Measurements from ENCODE around the gene NXN.

Gene NXN

DNA sequence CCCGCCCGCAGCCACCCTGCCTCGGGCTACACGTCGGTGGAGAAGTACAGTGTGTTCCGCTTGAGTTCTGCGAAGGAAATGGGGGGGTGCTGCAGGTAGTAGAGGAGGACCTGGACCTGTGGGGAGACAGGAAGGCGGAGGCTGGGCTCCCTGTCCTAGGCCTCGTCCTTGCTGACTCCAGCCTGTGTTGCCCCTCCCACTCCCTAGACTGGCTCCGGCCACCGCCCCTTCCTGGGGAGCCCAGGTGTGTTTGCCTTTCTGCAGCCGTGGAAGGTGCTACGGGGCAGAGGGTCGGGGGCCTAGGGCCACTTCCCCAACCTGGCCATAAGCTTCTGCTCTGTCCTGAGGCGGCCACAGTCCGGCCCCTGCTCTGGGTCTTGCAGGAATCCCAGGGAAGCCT, 26.5 kb upstream of the NXN start:
- Histone ChIP-seq H3K27me3 (ENCODE audit: control insufficient read depth, insufficient read depth, low read length, poor library complexity, severe bottlenecking) (no peaks in the 10 kb centered on the region), H3K36me3 (ENCODE audit: control insufficient read depth, insufficient read depth, low read length) (peaks cover 11% of the 10 kb centered on the region), H3K4me3 (ENCODE audit: insufficient read depth, low read depth, low read length) (no peak overlapping the region), H3K9me3 (ENCODE audit: control insufficient read depth, low read length) (no peaks in the 10 kb centered on the region), H3K27ac (ENCODE audit: insufficient read depth, low read depth, low read length, poor library complexity, severe bottlenecking) (no peak overlapping the region), H3K4me1 (ENCODE audit: control insufficient read depth, insufficient read depth, low read length) (no peaks in the 10 kb centered on the region)
- 92 to 93% methylated on average over 16 of the region's 16 CpGs for WGBS, 2 experiments

DNA sequence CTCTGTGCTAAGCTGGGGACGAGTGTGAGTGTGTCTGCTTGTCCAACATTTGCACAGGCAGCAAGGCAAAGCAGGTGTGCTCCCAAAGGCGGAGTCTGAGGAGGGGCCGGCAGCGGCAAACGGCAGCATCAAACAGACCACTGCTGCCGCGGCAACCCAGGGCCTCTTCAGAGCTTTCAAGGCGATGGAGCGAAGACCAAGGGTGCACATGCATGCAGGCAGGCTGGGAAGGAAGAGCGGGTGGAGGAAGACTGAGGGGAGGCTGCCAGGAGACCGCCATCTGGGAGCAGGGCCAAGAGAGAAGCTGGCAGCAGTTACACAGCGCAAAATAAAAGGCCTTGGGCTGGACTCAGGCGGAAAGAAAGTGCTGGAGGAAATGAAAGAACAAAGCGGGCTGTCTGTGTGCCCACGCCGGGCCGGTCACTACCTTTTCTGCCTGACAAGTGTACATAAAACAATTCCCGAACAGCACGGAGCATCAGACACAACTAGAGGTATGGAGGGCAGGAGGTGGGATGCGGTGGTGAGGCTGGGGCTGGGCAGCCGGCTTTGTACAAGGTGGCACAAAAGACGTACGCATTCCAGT, 25.9 kb upstream of the NXN start:
- WGBS, 2 experiments, result 94 to 95% methylated on average over 23 of the region's 23 CpGs
- H3K4me1 ChIP-seq (ENCODE audit: control insufficient read depth, insufficient read depth, low read length), result no peaks in the 10 kb centered on the region
- H3K9me3 ChIP-seq (ENCODE audit: control insufficient read depth, low read length), result no peaks in the 10 kb centered on the region
- no peak overlapping the region for H3K4me3 ChIP-seq (ENCODE audit: insufficient read depth, low read depth, low read length)
- peaks cover 16% of the 10 kb centered on the region for H3K36me3 ChIP-seq (ENCODE audit: control insufficient read depth, insufficient read depth, low read length)
- no peaks in the 10 kb centered on the region for H3K27me3 ChIP-seq (ENCODE audit: control insufficient read depth, insufficient read depth, low read length, poor library complexity, severe bottlenecking)
- H3K27ac ChIP-seq (ENCODE audit: insufficient read depth, low read depth, low read length, poor library complexity, severe bottlenecking), result no peak overlapping the region

DNA sequence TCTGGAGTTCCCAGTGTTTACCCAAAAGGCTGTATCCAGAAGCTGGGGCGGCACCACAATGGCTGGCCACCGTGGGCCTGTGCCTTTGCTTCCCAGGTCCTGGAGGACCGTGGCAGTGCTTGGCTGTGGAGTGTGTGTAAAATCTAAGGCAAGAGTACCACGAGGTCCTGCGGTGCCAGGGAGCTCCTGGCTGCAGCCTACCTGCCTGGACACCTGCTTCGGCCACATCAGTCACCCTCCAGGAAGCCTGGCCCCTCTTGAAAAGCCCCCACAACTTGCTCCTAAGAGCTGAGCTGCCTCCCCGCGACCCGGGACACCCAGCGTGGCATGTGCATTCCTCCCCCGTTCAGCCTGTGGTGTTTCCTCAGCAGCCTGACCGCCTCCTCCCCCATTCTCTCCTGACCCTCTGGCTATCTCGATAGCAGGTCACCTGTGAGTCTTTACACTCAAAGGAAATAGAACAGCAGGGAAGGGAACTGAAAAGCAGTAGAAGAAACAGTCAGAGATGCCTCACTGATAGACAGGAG, 25.3 kb upstream of the NXN start:
- no peaks in the 10 kb centered on the region for H3K9me3 ChIP-seq (ENCODE audit: control insufficient read depth, low read length)
- H3K4me3 ChIP-seq (ENCODE audit: insufficient read depth, low read depth, low read length), result no peak overlapping the region
- WGBS, 2 experiments, result 86% methylated on average over 13 of the region's 13 CpGs
- no peak overlapping the region for H3K27ac ChIP-seq (ENCODE audit: insufficient read depth, low read depth, low read length, poor library complexity, severe bottlenecking)
- no peaks in the 10 kb centered on the region for H3K4me1 ChIP-seq (ENCODE audit: control insufficient read depth, insufficient read depth, low read length)
- no peaks in the 10 kb centered on the region for H3K27me3 ChIP-seq (ENCODE audit: control insufficient read depth, insufficient read depth, low read length, poor library complexity, severe bottlenecking)
- peaks cover 16% of the 10 kb centered on the region for H3K36me3 ChIP-seq (ENCODE audit: control insufficient read depth, insufficient read depth, low read length)

DNA sequence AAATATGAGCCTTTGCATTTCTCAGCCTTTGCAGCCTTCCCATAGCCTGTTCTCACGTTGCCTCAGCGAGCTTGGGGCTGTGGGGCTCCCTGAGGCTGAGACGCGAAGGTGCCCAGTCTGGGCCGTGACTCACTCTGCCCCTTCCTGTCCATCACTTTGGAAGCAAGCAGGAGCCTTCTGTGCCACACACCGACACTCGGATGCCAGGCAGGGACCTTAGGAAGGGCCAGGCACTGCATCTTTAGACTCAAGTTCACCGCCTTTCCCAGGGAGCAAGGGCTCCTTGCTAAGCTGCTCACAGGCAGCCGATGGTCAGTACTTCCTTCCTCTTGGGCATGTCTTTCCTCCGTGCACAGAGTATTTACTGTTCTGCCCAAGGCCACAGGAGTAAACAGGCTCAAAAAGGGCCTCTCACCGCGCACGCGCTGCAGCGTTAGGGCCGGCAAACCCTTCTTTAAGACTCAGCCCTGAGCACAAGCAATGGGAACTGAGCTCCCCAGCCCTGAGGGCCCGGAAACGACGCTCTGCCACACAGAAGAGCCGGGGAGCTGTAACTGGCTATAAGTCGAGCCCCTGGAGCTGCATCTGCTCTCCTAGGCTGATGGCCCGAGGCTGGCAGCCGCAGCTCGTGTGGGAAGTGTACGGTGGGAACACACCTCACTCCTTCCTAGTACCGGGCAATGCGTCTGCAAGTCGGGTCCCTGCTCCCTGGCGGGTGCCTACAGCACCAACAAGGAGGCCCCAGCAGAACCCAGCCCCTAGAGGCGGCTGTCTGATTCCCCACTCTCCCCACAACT, 24.6 kb upstream of the NXN start:
- Histone ChIP-seq H3K9me3 (ENCODE audit: control insufficient read depth, low read length) (no peaks in the 10 kb centered on the region), H3K4me3 (ENCODE audit: insufficient read depth, low read depth, low read length) (no peak overlapping the region), H3K36me3 (ENCODE audit: control insufficient read depth, insufficient read depth, low read length) (peaks cover 16% of the 10 kb centered on the region), H3K4me1 (ENCODE audit: control insufficient read depth, insufficient read depth, low read length) (no peaks in the 10 kb centered on the region), H3K27me3 (ENCODE audit: control insufficient read depth, insufficient read depth, low read length, poor library complexity, severe bottlenecking) (no peaks in the 10 kb centered on the region), H3K27ac (ENCODE audit: insufficient read depth, low read depth, low read length, poor library complexity, severe bottlenecking) (no peak overlapping the region)
- 90% methylated on average over 30 of the region's 30 CpGs for WGBS, 2 experiments

DNA sequence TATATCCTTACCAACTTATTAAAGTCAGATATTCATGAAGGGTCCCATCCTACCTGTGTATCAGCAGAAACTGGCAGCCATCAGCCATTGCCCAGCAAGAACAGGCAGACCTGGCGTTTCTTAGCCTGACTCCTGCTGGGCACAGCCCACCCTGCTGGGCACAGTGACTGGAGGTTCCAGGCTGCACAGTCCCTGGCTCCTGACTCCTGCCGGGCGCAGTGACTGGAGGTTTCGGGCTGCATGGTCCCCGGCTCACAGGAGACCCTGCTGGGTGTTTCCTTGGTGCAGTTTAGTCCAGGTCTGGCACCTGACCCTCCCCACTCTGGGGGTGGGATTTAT, 24.0 kb upstream of the NXN start:
- H3K9me3 ChIP-seq (ENCODE audit: control insufficient read depth, low read length), result no peaks in the 10 kb centered on the region
- H3K27ac ChIP-seq (ENCODE audit: insufficient read depth, low read depth, low read length, poor library complexity, severe bottlenecking), result no peak overlapping the region
- no peak overlapping the region for H3K4me3 ChIP-seq (ENCODE audit: insufficient read depth, low read depth, low read length)
- H3K27me3 ChIP-seq (ENCODE audit: control insufficient read depth, insufficient read depth, low read length, poor library complexity, severe bottlenecking), result no peaks in the 10 kb centered on the region
- WGBS, 2 experiments, result 92 to 93% methylated on average over 5 of the region's 5 CpGs
- H3K36me3 ChIP-seq (ENCODE audit: control insufficient read depth, insufficient read depth, low read length), result peaks cover 16% of the 10 kb centered on the region
- H3K4me1 ChIP-seq (ENCODE audit: control insufficient read depth, insufficient read depth, low read length), result no peaks in the 10 kb centered on the region

DNA sequence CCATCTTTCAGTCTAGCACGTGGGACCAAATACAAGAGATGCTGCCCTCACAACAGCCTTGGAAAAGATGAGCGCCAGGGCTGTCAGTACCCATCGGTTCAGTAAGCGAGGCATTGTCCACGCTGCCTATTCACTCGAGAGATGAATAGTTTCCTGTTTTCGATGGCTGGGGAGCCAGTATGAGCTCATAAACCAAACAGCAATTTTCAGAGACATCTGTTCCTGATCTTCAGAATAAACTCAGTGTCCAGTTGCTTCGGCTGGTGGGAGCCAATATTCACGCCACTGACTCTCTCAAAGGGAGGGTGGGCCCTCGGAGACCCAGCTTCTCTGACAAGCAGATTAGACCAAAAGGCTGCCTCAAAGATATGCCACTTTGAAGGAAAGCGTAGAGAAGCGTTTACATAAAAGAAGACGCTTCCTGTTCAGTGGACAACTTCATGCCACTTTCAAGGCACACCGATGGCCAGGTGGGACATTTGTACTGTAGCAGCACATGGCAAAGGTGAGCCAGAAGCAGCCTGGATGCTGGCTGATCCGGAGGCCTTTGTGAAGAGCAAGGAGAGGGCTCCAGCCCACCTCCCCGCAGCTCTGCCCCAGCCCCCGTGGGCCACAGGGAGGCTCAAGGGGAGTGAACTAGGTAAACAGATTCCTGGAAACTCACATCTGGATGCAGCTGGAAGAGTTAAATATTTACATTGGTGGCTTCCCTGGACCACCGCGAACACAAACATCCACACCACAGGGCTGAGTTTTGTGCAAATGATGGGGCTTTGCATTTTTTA, 23.4 kb upstream of the NXN start:
- Histone ChIP-seq H3K27ac (ENCODE audit: insufficient read depth, low read depth, low read length, poor library complexity, severe bottlenecking) (no peak overlapping the region), H3K9me3 (ENCODE audit: control insufficient read depth, low read length) (no peaks in the 10 kb centered on the region), H3K27me3 (ENCODE audit: control insufficient read depth, insufficient read depth, low read length, poor library complexity, severe bottlenecking) (no peaks in the 10 kb centered on the region), H3K36me3 (ENCODE audit: control insufficient read depth, insufficient read depth, low read length) (peaks cover 16% of the 10 kb centered on the region), H3K4me3 (ENCODE audit: insufficient read depth, low read depth, low read length) (no peak overlapping the region), H3K4me1 (ENCODE audit: control insufficient read depth, insufficient read depth, low read length) (peaks cover 3% of the 10 kb centered on the region)
- WGBS, 2 experiments, result 89 to 90% methylated on average over 17 to 19 of the region's 19 CpGs

DNA sequence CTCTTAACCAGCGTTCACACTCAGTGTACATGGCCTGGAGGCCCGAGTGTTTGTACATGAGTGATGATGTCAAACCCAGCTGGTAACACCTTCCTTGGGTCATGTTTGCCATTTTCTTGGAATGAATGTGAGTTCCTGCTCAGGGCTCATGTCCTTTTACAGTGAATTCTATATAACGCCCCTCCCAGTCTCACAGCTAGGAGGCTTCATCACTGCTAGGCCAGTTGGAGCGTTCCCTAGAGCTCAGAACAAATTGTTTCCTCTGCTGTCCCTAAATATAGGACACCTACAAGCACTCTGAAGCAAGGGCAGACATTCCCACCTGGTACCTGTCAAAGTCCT, 22.8 kb upstream of the NXN start:
- WGBS, 2 experiments, result 92 to 96% methylated on average over 4 of the region's 4 CpGs
- peaks cover 16% of the 10 kb centered on the region for H3K36me3 ChIP-seq (ENCODE audit: control insufficient read depth, insufficient read depth, low read length)
- no peak overlapping the region for H3K27ac ChIP-seq (ENCODE audit: insufficient read depth, low read depth, low read length, poor library complexity, severe bottlenecking)
- H3K4me3 ChIP-seq (ENCODE audit: insufficient read depth, low read depth, low read length), result no peak overlapping the region
- H3K4me1 ChIP-seq (ENCODE audit: control insufficient read depth, insufficient read depth, low read length), result peaks cover 6% of the 10 kb centered on the region
- H3K27me3 ChIP-seq (ENCODE audit: control insufficient read depth, insufficient read depth, low read length, poor library complexity, severe bottlenecking), result no peaks in the 10 kb centered on the region
- no peaks in the 10 kb centered on the region for H3K9me3 ChIP-seq (ENCODE audit: control insufficient read depth, low read length)

DNA sequence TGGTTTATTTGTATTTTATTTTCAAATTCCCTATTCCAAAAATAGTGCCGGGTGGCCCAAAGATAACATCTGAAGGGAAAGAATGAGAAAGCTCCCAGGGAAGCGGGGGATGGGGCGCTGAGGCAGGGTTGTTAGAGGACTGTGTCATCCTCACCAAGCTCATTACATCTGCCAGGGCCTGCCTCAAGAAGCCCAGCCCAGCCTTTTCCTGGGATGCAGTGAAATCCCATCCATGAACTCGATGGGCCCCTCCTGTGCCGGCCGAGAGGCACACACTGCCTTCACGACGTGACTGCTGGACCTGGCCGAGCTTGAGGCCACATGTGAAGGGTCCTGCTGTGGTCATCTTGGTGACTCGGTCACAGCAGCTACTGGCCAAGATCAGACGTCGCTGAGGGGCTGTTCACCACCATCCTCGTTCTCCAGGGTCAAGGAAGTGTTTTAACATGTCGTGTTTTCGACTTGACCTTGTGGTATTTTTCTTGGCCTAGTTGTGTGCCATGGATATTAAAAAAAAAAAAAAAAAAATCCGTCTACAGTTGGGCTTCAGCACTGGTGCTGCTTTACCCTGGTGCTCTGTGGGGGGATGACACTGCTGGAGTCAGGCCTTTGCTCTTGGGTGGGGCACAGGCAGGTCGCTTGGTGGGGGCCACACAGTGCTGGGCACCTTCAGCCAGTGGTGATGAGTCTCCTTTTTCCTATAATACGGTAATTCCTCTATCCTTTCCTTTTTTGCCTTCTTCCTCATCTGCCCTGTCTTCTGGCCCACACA, 22.2 kb upstream of the NXN start:
- WGBS, 2 experiments, result 91% methylated on average over 18 of the region's 18 CpGs
- H3K4me3 ChIP-seq (ENCODE audit: insufficient read depth, low read depth, low read length), result no peak overlapping the region
- H3K9me3 ChIP-seq (ENCODE audit: control insufficient read depth, low read length), result no peaks in the 10 kb centered on the region
- no peaks in the 10 kb centered on the region for H3K27me3 ChIP-seq (ENCODE audit: control insufficient read depth, insufficient read depth, low read length, poor library complexity, severe bottlenecking)
- H3K36me3 ChIP-seq (ENCODE audit: control insufficient read depth, insufficient read depth, low read length), result peaks cover 16% of the 10 kb centered on the region
- H3K27ac ChIP-seq (ENCODE audit: insufficient read depth, low read depth, low read length, poor library complexity, severe bottlenecking), result no peak overlapping the region
- peaks cover 6% of the 10 kb centered on the region for H3K4me1 ChIP-seq (ENCODE audit: control insufficient read depth, insufficient read depth, low read length)

DNA sequence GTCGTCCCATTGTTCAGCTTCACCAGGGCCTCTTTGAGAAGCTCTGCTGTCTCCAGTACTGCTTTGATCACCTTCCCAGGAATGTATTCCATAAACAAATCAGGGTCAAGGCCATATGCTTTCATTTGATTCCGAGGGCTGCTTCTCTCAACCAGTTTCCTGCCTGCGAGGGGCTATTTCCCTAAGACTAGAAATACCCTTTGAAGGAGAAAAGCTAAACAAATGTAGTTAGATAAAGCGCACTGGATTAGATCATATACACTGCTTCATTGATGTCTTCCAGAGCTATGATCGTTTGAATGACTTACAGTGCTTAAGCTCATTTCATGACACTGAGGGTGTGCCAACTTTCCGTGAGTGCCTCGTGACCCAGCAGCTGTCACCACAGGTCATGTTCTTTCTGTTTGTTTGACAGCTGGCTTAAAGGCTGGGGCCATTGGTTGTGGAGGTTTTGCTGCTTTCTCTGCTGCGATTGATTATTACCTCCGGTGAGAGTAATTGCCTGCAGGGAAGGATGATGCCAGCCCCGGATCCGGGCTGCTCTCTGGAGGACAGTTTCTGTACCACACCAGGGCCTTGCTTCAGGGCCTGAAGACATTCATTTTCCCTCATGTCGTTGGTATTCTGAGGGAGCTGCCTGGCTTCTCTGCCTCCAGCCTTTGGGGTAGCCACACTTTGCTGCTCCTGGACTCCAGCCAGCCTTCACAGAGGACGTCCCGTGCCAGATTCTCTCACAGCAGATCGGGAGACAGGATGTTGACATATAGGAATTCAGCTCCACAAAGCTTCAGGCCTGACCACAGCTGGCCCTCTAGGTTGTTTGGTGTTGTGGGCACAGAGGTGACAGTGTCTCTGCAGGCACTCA, 21.3 kb upstream of the NXN start:
- Histone ChIP-seq H3K4me3 (ENCODE audit: insufficient read depth, low read depth, low read length) (no peak overlapping the region), H3K27ac (ENCODE audit: insufficient read depth, low read depth, low read length, poor library complexity, severe bottlenecking) (no peak overlapping the region), H3K36me3 (ENCODE audit: control insufficient read depth, insufficient read depth, low read length) (peaks cover 16% of the 10 kb centered on the region), H3K27me3 (ENCODE audit: control insufficient read depth, insufficient read depth, low read length, poor library complexity, severe bottlenecking) (peaks cover 3% of the 10 kb centered on the region), H3K4me1 (ENCODE audit: control insufficient read depth, insufficient read depth, low read length) (peaks cover 6% of the 10 kb centered on the region), H3K9me3 (ENCODE audit: control insufficient read depth, low read length) (no peaks in the 10 kb centered on the region)
- WGBS, 2 experiments, result 94 to 95% methylated on average over 15 of the region's 15 CpGs

All from ectodermal cell (in vitro differentiated cells).